Kidney tubule cell (primary cell): ENCODE results near the gene CSAD.
A peak's percentile ranks its signal among the peaks of the same experiment; 100 is the strongest.
"Not testable (repeated sequence)": the region's sequence is repeated elsewhere in the genome, so short reads cannot be mapped to it uniquely, and the experiment has no call there.

ENCODE experiments used
- DNase-seq: peaks from one replicate; pipeline ENCODE4 v3.0.0-alpha.2; 2018; ENCODE audit warnings: low spot score

The CSAD gene

DNA sequence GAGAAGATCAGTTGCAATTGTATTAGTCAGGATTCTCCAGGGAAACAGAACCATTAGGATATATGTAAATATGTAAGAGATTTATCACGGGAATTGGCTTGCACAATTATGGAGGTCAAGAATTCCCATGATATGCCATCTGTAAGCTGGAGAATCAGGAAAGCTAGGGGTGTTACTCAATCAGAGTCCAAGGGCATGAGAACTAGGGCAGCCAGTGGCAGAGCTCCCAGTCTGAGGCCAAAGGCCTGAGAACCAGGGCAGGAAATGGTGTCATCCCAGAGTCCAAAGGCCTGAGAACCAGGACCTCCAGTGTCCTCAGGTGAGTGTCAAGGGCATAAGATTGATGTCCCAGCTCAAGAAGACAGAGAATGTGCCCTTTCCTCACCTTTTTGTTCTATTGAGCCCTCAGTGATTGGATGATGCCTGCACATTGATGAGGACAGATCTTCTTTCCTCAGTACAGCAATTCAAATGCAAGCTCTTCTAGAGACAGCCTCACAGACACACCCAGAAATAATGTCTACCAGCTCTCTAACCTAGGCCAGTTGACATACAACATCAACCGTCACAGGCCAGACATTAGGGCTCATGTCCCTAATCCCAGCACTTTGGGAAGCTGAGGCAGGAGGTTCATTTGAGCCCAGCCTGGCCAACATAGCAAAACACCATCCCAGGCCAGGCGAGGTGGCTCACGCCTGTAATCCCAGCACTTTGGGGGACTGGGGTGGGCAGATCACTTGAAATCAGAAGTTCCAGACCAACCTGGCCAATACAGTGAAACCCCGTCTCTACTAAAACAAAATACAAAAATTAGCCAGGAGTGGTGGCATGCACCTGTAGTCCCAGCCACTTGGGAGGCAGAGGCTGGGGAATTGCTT is 35.1 kb downstream of the CSAD start:
- DNase-seq, result no peak

DNA sequence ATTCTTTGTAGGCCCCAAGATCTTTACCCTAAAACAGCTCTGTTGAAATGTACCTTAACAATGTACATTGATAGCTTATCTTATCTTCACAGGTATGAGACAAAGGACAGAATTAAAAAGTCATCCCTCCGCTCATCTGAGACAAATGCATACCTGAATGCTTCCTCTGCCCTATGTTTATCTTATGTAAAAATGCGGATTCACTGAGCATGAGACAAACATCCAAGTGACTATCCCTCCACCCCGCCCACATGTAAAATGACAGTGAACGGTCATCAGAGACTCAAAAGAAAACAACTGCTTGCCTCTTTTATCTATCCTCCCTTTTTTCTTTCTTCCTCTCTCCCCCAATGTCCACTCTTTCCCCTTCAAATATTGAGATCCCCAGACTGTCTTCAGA is 37.4 kb downstream of the CSAD start:
- no peak for DNase-seq

DNA sequence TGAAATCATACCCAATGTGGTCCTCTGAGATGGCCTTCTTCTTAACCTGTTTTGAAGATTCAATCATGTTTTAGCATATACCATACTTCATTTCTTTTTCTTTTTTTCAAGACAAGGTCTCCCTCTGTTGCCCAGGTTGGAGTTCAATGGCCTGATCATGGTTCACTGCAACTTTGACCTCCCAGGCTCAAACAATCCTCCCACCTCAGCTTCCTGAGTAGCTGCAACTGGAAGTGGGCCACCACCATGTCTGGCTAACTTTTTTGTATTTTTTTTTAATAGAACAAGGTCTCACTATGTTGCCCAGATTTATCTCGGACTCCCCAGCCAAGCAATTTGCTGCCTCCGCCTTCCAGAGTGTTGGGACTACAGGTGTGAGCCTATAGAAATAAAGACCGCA is 47.0 kb downstream of the CSAD start:
- no peak for DNase-seq

DNA sequence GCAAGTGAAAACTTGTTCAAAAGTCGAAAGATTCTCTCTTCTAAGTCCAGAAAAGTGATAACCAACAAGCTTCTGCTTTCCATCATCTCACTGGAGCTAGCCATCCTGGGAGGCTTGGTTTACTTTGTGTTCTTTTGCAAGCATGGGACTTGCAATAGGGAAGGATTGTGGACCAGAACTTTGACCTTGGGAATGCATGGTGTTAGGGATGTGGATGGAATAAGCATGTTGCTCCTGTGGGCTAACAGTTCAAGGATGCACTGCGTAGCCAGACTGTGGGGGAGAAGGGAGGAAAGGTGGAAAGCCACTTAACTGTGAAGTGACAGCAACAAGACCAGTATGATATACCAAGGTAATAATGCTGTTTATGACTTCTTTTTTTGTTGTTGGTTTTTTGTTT is 48.9 kb downstream of the CSAD start:
- no peak for DNase-seq

DNA sequence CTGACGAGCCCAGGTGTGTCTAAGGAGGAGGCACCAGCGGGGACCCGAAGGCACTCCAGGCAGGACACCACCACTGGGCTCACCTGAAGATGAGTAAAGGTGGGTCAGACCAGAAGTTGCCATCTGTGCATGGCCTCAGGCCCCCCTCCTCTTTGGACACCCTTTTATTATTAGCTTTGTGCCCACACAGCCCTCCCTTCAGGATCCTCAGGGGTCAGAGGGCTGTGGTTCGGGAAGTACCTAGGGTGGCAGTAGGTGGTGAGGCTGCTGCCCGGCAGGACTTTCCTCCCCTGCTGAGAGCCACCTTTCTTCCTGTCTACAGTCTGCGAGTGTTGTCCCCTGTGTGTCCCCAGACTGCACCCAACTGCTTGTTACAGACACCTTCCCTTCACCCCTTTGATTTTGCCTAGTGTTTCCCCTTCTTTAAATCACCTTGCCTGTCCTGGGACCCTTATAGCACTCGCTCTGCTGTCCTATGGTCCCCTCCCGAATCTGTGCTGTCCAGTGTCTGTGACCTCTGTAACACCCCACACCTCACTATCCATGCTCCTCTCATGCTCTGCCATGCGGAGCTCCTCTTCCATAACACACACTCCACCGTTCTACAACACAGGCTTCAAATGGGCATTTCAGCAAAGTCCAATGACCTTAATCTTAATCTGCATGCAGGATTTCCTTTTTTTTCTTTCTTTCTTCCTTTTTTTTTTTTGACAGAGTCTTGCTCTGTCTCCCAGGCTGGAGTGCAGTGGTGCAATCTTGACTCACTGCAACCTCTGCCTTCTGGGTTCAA is 51.8 kb downstream of the CSAD start:
- no peak for DNase-seq

DNA sequence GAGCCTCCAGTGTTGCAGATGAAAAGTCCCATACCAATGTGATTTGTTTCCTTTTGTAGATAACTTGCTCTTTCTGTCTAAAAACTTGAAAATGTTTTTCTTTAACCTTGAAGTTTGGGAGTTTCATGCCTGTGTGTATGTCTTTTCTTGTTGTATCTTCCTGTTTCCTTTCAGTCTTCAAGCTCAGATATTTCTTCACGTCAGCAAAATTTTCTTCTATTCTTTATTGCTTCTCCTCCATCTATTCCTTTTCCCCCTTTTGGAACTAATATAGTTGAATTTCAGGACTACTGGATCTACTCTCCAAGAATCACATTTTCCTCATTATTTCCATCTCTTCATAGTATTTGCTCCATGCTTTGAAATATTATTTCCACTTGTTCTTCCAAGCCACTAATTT is 53.6 kb downstream of the CSAD start:
- DNase-seq, result no peak

DNA sequence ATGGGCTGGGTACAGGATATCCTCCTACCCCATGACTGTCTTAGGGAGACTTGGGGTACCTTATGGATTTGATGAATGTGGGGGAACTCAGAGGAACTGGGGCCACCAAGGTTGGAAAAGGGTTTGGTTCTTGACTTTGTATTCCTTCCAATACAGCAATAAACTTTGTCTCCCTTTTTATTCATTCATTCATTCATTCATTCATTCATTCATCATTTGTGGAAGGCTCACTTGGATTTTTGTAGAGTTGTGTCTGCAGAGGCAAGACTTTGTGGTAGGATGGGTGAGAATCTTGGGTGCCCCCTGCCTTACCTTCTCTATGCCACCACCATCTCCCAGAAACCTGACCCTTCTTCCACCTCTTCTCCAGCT is 56.4 kb downstream of the CSAD start:
- DNase-seq, result no peak

DNA sequence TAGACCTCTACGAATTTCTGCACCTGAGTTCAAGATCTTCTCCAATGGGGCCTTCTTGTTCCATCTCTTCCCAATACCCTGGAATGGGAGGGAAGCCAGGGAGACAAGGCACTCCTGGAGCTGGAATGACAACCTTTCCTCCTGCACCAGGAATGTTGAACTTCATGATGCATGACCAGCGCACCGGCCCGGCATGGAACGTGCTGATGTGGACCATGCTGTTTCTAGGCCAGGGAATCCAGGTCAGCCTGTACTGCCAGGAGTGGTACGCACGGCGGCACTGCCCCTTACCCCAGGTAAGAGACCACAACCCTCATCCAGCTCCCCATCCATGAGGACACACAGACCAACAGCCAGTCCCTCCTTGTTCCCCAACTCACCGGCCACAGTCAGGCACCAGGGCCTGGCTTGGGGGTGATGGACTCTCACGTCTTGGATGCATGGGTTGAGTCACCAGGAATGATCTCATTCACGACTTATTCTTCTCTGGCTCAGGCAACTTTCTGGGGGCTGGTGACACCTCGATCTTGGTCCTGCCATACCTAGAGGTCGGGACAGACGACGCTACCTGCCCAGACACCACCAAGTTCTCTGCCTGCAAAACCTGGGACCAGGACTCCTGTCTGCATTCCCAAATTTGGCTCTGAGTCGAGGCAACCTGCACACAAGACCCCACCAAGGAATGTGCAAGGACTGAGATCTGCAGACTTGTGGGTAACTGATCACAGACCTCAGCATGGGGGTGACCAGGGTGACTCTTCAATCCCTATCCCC is 57.0 kb downstream of the CSAD start:
- peak; percentile 76 for DNase-seq

DNA sequence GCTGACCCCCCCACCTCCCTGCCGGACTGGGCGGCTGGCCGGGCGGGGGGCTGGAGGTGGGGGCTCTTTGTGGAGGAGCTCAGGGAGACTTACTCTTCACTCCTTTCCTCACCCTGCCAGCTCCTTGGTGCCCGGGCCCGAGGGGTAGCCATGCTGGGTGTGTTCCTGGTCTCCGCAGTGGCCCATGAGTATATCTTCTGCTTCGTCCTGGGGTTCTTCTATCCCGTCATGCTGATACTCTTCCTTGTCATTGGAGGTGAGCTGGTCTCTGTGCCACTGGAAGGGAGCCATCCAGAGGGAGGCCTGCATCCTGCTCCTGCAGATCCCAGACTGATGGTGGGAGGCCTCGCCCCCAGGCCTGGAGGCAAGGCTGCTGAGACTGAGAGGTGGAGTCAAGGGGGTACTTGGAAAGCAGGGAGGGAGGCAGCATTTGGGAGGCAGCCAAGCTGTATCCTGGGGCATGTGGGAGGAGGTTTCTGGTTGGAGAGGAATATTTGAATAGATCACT is 57.7 kb downstream of the CSAD start:
- DNase-seq, result peak; percentile 75

DNA sequence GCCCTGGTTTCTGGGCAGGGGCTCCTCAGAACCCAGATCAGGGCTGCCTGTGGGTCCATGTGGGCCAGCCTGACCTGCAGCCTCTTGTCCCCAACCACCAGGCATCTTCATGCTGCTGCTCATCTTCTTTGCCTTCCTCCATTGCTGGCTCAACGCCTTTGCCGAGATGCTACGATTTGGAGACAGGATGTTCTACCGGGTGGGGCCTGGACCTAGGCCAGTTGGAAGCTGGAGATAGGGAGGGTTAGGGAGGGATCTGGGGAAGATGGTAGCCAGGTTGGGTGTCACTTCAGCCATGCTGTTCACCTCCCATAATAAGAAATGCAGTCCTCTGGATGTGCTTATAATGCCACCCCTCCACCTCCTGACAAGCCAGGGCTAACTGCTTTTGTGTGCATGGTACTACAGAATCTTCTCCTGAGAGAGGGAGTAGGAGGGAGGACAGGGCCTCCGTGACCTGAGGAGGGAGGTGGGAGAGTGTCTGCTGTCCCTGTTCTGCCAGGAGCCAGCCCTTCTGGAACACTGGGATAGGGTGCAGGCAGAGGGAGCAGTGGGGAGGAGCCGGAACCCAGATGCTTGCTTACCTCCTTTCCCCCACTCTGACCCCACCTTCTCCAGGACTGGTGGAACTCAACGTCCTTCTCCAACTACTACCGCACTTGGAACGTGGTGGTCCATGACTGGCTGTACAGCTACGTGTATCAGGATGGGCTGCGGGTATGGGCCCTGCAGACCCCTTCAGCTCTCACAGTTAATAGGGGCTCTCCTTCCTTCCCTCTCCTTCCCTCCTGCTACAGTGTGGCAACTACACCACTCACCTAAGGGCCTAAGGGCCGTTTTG is 59.8 kb downstream of the CSAD start:
- DNase-seq, result no peak

DNA sequence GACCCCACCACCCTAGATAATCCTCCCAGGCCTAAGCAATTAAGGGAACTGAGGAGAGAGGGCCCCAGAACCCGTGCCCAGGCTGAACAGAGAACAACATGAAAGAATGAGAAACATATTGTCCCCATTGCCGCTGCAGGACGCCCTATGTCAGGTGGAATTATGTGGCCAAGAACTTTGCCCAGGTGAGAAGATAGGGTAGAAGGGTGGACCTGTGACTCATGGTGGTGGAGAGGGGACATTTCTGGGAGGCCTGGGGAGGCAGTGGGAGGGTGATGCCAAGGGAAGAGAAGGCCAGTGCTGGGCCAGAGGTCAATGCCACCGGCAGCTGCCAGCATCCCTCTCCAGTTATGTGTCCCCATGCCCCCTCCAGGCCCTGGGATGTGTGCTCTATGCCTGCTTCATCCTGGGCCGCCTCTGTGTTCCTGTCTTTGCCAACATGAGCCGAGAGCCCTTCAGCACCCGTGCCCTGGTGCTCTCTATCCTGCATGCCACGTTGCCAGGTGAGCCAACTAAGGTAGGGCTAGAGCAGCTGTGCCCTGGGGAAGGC is 61.9 kb downstream of the CSAD start:
- no peak for DNase-seq

DNA sequence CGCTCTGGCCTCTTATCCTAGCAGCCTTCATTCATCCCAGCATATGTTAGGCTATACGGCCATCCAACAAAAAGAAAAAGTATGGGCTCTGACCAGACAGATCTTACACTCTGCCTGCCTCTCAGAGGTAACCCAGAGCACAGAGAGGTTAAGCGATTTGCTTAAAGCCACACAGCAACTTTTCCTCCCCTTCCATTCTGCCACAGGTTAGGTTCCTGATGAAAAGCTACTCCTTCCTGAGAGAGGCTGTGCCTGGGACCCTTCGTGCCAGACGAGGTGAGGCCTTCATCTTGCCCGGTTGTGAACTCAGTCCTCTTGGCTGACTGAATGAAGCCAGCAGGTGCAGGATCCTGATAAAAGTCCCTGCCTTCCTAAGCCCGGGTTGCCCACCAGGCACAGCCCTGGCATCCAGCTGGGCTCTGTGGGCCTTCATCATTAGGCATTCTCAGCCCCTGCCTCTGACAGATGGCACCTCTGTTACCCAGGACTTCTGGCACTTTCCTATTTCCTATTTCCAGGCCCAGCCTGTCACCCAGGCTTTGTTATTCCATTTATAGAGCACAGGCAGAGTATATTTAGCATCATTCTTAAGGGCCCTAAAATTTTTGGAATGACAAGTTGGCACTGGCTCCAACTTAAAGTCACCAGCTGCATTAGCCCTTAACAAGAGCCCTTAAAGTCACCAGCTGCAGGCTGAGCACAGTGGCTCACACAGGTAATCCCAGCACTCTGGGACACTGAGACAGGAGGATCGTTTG is 64.7 kb downstream of the CSAD start:
- no peak for DNase-seq

DNA sequence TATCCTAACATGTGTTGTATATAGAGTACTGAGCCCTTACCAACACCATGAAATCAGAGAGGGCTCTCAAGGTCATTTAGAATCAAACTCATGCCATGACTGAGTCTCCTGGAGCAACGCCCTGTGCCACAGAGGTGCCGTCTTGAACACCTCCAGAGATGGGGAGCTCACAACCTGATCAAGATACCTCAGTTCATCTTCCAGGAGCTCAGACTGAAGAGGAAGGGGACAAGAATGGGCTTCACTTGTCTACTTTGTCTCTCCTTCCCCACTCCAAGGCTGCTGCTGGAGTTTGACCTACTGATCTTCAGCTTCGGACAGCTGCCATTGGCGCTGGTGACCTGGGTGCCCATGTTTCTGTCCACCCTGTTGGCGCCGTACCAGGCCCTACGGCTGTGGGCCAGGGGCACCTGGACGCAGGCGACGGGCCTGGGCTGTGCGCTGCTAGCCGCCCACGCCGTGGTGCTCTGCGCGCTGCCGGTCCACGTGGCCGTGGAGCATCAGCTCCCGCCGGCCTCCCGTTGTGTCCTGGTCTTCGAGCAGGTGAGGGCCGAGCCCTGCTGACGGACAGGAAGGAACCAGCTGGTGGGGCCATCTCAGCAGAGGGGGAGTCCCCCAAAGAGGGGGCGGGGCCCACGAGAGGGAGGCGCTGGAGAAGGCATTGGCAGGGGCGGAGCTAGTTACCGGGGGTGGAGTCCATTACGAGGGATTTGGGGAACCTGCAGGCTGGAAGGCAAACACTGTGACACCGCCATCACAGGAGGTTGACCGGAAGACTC is 65.4 kb downstream of the CSAD start:
- DNase-seq, result no peak

DNA sequence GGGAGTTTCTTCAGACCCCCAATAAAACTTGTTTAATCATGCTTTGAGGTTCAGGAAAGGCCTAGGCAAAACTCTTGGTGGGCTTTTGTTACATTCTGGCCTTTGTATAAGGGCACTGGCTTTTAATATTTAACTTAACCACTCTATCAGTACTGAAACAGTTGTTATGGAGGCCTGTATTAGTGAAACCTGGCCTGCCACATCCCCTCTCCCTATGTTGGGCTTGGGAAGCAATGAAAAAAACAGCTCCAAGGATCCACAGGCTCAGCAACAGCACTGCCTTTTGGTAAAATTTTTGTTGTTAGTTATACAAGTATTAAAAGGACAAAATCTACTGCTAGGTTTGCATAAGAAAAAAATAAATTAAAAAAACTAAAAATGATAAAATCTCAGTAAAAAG is 66.8 kb downstream of the CSAD start:
- DNase-seq, result no peak

DNA sequence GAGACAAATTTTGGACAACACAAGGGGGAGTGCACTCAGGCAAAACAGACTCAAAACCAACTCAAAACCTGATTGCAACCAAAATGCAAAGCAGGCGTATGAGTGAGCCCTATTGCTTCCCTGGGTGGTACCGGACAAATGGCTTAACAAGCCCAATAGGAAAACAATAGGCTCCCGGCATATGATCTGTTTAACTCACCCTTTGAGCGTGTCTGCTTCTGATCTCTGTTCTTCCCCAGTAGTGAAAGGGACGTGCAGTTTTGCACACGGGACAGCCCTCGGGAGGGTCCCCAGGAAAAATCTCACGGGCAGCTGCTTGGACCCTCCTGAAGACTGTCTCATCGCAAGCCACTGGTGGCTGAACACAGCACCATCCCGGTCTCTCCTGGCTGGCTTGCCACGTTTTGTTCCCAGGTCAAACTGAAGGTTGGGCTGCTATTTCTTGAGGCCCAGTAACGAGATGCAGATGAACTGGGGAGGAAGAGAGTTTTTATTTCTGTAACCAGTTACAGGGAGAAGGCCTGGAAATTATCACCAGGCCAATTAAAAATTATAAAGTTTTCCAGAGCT is 67.5 kb downstream of the CSAD start:
- DNase-seq, result no peak

DNA sequence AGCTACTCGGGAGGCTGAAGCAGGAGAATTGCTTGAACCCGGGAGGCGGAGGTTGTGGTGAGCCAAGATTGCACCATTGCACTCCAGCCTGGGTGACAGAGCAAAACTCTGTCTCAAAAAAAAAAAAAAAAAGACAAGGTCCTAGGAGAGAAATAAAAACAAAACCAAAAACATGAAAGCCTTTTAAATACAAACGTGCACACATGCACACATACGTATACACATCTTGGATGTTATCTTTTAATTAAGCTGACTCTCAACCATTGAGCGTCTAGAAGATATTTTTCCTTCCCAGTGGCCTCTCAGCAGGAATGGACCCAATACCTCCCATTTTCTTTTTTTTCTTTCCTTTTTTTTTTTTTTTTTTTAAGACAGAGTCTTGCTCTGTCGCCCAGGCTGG is 68.3 kb downstream of the CSAD start:
- not testable (repeated sequence) for DNase-seq
